H1 (cell line): ENCODE data around the gene CYP46A1.

Experiments used
- BRCA1 ChIP-seq: IDR thresholded peaks from 2 replicates; pipeline ENCODE4 v1.6.1; 2012; ENCODE audit warnings: low read depth, low read length, improper control_type of control experiment
- CHD2 ChIP-seq: IDR thresholded peaks from 2 replicates; pipeline ENCODE4 v1.6.1; 2012; ENCODE audit warnings: low read length, improper control_type of control experiment
- CTCF ChIP-seq, 3 experiments: IDR thresholded peaks; 1 replicate in 2 of 3; 2 replicates in 1 of 3; pipeline versions ENCODE4 v1.5.1 to v1.6.1; 2011; ENCODE audit warnings: low read length in 3 of 3, mild to moderate bottlenecking in 3 of 3, inconsistent platforms in 2 of 3, low read depth in 1 of 3, moderate library complexity in 1 of 3; ENCODE audit not compliant: insufficient read depth in 1 of 3; ENCODE audit errors: control extremely low read depth in 1 of 3
- EP300 ChIP-seq, 2 experiments: IDR thresholded peaks; 1 replicate in 1 of 2; 2 replicates in 1 of 2; pipeline ENCODE4 v1.6.1; 2011 to 2012; ENCODE audit warnings: low read depth in 2 of 2, low read length in 2 of 2, mild to moderate bottlenecking in 2 of 2, borderline replicate concordance in 1 of 2, inconsistent platforms in 1 of 2, moderate library complexity in 1 of 2
- POLR2A ChIP-seq, 2 experiments: IDR thresholded peaks; 1 replicate in 1 of 2; 2 replicates in 1 of 2; pipeline ENCODE4 v1.6.1; 2011; ENCODE audit warnings: low read depth in 2 of 2, low read length in 2 of 2, mild to moderate bottlenecking in 2 of 2; ENCODE audit errors: control extremely low read depth in 1 of 2
- POLR2AphosphoS5 ChIP-seq: IDR thresholded peaks from 2 replicates; pipeline ENCODE4 v1.6.1; 2011; ENCODE audit warnings: low read depth, low read length
- TAF7 ChIP-seq: optimal IDR thresholded peaks from 2 replicates; pipeline ENCODE3; 2011; ENCODE audit warnings: low read depth, mild to moderate bottlenecking, inconsistent platforms, low read length, moderate library complexity, borderline replicate concordance
- TBP ChIP-seq: IDR thresholded peaks from 2 replicates; pipeline ENCODE4 v1.6.1; 2011; ENCODE audit warnings: low read depth, low read length, improper control_type of control experiment
- YY1 ChIP-seq: IDR thresholded peaks from 2 replicates; pipeline ENCODE4 v1.6.1; 2011; ENCODE audit warnings: low read depth, mild to moderate bottlenecking, low read length

- no peak for TF ChIP-seq CTCF (IDR thresholded peaks at IDR 0.05; ENCODE audit: control extremely low read depth in 1 of 3, insufficient read depth in 1 of 3, low read depth in 1 of 3, low read length in 3 of 3)
- no peak for TF ChIP-seq TAF7
- TF ChIP-seq POLR2A (IDR thresholded peaks at IDR 0.05; ENCODE audit: control extremely low read depth in 1 of 2, low read depth in 2 of 2, low read length in 2 of 2) = no peak
- no peak for TF ChIP-seq TBP
- no peak for TF ChIP-seq YY1
- TF ChIP-seq POLR2AphosphoS5 = no peak
- TF ChIP-seq CHD2 = no peak
- no peak for TF ChIP-seq BRCA1
- TF ChIP-seq EP300 (IDR thresholded peaks at IDR 0.05; ENCODE audit: borderline replicate concordance in 1 of 2, low read depth in 2 of 2, low read length in 2 of 2) = no peak
Observed at GRCh38 chr14:99703381-99703780, 19.3 kb downstream of the CYP46A1 start.
